Stimulated activated CD4-positive, alpha-beta T cell treated with anti-CD3 and anti-CD28 coated beads, TNF-alpha, amount 100 ng/mL, for 24 hours (primary cell): ENCODE data around the gene CTCFL.
"Not testable (repeated sequence)": the region's sequence is repeated elsewhere in the genome, so short reads cannot be mapped to it uniquely, and the experiment has no call there.

Experiments
- DNase-seq, 3 experiments: peaks; one replicate each; pipeline ENCODE4 v3.0.0-alpha.2; 2020; ENCODE audit warnings: low read depth in 3 of 3

Gene CTCFL

DNA sequence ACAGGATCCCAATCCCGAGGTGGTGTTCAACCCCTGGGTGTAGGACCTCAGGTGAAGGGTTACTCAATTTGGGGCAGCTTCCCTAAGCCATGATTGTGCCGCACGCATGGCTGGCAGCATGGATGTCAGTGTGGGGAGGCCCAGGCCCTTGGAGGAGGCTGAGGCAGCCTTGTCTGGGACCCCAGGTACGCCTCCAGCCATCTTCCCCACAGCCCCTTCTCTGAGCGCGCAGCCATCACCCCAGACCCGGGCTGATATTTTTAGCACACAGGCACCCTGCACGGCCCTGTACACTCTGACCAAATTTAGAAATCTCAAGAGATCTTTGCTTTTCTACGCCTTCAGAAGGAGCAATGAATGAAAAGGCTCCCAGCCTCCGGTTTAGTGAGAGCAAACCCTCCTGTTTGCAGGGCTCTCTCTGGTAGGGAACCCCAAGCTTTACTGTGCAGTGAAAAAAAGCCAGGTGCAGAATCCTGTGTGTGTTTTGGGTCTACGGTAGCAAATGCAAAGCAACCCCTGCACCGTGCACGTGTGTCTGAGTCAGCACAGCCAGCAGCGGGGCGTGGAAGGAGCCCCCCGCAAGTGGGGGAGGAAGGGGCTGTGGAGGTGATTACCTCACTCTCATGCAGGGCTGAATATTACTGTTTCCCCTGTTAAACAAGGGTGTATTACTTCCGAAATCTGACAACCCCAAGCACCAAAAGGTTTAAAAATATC is 44.3 kb downstream of the CTCFL start:
- no peak for DNase-seq

DNA sequence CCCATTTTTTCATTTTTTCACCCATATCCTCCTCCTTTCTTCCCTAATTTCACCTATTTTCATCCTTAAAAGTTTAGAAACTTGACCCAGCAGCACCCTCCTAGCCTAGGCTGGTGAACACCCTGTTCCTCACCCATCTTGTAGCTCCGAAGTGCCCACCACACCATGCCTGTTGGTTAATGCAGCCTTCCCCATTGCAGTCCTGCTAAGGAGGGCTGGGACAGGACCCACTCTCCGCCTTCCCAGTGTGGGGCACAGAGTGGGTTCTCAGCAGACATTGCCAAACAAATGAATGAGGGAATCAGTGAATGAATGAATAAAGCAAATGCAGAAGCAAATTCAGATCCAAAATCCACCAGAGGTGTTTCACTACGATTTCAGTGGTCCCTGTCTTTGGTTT is 45.7 kb downstream of the CTCFL start:
- DNase-seq = no peak

DNA sequence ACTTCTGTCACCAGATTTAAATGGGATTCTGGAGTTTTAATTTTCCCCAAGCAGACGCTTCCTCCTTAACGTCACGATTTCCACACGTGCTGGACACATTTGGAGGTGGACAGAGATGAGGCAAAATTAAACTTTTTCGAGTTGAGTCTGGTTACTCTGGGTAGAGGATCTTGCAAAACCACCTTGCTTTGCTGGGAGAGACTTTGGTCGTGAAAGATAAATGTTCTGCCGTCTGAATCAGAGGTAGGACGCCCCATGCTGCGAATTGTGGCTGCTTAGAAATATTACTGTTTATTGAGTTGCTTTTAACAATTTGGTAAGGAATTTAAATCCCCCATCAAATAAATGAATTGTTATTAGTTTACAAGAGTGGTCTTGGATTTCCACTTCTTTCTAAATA is 46.8 kb downstream of the CTCFL start:
- no peak for DNase-seq

DNA sequence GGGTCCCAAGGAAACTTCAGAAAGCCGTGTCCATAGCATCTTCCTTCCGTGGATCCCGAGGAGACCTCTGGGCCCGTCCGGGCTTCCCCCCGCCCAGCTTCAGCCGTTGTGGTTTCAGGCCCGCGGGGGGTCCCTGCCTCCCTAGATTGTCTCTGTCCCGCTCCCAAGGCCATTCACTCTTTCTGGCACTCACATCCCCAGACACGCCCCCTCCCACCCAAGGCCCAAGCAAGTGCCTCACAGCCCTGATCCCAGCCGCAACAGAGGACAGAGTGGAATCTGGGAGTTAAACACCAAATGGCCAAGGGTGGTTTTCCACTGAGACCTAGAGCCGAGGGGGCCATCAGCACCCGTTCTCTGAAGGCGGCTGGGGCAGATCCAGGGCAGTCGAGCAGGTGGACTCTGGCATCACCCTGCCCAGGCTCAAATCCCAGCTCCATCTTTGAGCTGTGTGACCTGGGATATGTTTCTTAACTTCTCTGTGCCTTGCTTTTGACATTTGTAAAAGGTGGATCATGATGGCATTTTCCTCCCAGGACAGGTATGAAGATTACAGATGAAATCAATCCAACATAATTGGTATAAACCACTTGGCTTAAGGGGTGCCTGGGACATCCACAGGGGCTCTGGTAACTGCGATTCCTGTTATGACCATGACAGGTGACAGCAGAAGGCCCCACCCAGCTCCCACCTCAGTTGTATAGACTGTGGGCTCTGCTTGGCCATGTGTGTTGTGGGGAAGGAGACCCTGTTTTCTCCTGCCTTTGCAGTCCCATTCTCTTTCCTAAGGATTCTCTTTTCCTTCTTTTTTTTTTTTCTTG is 48.1 kb downstream of the CTCFL start:
- DNase-seq = no peak

DNA sequence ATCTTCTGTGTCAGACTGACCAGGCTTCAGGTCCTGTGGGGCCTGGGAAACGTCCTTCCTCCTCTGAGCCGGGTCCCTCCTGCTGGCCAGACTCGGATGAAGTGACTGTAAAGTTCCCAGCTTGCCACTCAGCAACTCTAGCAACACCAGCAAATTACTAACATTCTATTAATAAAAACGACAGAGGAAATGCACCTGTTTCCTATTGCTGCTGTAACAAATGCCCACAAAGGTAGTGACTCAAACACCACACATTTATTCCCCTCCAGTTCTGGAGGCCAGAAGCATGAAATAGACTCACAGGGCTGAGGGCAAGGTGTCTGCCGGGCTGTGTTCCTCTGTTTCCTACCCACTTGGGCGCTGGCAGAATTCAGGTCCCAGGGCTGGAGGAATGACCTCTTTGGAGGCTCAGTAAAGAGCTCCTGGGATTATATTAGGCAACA is 48.8 kb downstream of the CTCFL start:
- DNase-seq = no peak

DNA sequence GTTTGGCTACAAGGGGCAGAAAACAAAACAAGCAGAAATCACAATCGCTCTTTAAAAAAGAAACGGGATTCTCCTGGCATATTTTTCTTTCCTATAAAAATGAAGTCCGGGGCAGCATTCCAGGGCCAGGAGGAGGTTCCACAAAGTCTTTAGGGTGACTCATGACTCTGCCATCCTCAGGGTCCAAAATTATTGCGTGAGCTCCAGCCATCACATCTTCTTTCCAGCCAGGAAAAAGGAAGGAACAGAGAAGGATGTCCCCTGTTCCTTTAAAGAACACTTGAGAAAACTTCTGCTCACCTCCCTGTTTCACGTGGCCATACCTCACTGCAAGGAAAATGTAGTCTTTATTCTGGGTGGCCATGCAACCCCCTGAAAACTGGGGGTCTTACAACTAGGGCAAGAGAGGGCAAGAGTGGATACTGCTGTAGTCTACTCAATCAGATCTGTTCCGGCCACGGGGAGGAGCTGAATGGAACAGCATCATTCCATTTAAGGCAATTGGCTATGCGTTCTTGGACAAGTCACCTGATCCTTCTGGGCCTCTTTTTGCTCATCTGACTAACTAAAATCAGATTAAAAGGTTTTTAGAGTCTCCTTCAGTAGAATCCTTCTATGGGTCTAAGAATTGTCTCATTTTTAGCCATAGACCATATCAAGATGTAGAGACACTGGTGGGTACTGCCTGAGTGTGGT is 49.4 kb downstream of the CTCFL start:
- no peak for DNase-seq

DNA sequence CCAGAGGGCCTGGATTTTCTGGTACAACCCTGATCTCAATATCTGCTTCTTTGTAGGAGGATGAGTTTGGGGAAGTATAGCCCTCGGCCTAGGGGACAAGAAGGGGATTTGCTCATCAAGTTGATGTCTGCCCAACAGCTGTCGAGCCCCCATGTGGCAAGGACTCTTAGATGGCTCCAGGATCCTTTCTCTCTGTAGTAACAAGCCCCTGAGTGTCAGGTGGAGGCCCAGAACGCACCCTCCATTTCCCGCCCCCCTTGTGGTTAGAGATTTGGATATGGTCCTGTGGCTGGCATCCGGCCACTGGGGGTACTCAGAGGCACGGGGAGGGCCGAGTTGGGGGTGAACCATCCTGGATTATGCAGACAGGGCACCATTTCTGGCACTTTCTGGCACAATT is 50.1 kb downstream of the CTCFL start:
- DNase-seq = no peak

DNA sequence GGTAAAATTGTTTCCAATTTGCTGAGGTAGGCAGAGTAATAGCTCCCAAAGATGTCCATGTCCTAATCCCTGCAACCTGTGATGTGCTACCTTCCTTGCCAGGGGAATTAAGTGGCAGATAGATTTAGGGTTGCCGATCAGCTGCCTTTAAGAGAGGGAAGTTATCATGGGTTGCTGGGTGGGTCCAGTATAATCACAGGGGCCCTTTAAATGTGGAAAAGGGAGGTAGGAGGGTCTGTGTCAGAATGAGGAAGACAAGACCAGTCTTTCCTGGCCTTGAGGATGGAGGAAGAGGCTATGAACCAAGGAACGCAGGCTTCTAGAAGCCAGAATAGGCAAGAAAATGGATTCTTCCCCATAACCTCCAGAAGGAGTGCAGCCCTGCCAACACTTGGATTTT is 50.7 kb downstream of the CTCFL start:
- no peak for DNase-seq

DNA sequence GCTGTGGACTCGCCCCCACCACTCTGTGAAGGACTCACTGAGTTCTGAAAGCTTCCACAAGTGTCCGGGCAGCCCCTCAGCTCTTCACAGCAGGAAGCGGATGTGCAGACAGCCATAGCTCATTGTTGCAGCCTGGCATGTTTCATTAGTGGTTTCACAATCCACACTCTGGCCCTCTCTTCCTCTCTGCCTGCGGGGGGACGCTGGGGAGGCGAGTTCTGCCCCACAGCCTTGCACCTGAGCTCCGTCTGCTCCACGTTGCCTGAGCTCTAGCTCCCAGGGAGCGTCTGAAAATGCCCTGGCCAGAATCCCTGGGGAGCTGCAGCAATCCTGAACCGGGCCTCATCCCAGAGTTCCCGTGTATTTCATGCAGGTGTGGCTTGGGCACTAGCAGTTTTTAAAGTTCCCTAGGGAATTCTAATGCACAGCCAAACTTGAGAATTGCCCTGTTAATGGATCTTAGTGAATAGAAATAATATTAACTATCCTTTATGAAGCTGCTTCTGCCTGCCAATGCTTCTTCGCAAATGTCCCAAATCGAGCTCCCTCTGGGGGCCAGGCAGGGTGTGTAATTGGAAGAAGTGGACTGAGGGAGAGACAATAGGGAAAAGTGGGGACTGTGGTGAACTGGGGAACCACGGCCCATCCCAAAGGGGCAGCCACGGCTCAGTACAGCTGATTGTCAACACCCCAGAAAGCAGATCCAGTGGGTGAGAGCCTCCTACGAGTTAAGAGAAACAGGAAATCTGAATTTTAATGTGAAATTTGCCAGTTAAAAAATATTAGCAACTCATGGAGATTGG is 51.5 kb downstream of the CTCFL start:
- no peak for DNase-seq

DNA sequence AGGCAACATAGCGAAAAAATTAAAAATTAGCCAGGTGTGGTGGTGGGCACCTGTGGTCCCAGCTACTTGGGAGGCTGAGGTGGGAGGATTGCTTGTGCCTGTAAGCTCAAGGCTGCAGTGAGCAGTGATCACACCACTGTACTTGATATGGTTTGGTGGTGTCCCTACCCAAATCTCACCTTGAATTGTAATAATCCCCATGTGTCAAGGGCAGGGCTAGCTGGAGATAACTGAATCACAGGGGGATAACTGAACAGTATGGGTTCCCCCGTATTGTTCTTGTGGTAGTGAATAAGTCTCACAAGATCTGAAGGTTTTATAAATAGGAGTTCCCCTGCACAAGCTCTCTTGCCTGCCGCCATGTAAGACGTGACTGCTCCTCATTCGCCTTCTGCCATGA is 52.5 kb downstream of the CTCFL start:
- not testable (repeated sequence) for DNase-seq

DNA sequence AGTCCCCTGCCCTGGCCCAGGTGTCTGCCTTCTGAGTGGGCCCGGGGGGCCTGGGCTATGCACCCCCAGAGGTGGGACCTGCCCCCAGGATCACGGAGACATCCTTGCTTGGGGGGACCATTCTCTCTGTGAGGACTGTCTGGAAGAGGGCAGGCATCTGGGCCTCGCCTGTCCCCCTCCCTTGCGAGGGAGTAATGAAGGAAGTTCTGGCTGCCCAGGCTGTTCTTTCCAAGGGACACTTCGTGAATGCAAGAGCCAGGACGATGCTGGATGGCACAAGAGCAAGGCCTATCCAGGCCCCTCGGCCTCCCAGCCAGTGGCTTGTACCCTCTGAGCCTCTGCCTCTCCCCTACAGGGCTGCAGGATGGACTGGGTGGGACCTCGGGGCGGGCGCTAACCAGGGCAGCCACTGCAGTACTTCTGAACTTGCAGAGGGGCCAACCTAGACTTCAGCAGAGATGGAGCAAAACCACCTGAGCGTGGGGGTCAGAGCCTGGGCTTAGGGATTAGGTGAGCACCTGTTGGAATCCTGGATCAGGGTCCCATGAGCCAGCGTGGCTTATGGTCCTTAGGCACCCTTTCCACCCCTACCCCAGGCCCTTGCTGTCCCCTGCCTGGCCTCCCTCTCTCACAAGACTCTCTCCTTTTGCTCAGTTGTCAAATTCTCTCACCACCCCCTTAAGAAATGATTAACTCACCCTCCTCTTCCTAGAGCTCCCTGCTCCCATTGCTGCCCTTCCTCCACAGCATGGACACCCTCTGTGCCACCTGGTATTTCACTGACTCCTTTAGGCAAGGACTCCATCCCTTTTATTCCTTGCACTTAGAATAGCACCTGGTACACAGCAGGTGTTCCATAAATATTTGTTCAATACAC is 53.2 kb downstream of the CTCFL start:
- DNase-seq = no peak

DNA sequence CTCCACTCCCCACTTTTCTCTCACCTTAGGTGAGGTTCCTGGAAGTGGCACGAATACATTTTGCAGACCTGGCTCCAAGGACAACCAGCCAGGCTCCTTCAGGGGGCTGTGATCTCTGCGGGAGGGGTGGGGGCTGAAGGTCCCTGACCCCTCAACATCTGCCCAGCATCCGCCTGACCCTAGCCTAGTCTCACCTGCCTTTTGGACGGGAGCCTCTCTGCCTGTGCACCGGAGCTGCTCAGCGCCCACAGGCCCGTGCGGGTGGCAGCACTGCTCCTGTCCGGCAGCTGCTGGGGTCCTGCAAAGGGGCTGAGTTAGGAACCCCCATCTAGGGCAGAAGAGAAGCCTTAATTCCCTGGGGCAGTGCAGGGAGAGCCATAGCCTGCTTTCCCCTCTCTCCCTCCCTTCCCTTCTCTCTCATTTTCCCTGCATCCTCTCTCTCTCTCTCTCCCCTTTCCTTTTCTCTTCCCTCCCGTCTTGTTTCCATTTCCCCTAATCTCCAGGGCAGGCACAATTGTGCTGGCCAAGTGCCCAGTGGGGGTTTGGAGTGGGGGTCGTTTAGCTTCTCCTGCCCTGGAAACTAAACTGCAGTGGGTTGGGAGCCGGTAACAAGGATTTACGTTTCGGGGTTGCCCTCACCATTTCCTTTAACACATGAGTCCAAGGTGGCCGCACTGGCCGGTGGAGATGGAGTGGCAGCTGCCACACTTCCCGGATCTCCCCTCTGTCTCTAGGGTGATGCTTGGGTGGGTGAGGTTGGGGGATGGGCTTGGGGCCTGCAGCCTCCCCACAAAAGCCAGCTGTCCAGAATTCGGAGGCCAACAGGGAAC is 54.1 kb downstream of the CTCFL start:
- no peak for DNase-seq

DNA sequence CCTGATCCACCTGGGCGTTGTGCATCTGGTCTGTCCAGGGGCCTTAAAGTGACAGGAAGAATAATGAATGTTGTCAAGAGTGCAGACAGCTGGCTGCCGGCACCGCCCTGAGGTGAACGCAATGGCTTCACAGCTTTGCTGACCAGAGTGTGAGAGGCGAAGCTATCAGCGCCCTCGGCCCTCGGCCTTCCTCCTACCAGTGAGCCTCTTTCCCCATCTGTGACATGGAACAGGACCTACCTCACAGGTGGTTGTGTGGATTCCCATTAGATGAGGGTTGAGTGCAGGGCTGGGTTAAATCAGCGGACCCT is 54.8 kb downstream of the CTCFL start:
- no peak for DNase-seq

DNA sequence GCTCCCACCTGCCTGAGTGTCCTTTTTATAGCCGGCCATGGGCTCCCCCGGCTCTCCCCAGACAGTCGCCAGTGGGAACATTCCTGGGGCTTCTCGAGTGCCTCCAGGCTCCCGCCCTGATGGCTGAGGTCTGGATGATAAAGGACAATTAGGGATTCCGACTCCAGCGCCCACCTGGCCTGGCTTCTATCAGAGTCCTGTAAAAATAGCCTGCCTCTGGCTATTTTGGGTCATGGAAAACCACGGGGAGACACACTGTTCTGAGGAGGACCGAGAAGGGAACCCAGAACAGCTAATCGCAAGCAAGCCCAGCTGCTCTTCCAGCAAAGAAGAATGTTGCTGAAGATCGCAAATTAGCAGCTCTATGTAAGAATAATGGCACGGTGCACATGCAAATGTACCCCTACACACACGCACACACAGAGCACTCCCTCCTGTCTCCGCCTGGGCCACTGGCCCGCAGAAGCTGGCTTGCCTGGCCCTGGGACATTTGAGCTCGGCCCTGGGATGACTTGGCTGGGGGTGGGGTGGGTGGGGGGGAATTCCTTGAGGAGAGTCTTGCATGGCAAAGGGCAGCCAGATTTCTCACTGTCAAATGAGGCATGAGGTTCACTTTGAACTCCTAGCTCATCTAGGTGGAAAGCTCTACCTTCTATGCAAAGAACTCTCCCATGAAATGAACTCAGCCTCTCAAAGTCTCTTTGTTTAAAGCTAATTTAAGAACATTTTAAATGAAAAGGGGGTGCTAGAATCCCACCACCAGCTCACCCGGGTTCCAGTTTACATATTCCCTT is 55.3 kb downstream of the CTCFL start:
- no peak for DNase-seq

DNA sequence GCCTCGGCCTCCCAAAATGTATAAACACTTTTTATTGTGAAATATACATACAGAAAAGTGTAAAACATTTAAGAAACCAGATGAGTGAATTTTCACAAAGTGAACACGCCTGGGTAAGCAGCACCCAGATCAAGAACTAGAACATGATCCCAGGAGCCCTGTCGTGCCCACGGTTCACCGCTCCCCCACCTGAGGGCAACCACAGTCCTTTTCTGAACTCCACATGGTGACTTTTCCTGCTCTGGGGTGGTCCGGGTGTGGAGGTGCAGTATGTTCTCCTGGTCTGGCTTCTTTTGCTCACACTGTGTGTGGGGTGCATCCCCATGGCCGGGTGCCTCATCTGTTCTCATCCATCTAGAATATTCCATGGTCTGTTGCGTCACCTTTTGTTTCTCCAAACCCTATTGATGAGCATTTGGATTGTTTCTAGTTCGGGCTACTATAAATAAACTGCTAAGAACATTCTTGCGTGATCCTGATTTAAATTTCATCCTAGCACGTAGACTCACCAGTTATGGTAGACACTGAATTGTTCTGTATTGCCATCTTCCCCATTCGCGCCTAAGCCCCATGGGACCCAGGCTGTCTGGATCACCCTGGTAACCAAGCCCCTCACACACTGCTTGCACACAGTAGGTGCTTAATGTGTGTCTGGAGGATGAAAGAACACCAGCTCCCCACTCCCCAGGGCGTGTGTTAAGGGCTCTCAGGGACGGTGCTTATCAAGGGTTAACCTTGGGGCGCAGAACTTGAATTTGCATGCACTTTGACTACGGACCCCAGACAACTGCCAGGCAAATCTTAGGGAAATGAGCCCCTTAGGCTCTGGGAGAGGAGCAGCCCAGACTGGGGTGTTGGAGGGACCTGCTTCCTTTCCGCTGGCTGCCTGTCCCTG is 56.2 kb downstream of the CTCFL start:
- no peak for DNase-seq

DNA sequence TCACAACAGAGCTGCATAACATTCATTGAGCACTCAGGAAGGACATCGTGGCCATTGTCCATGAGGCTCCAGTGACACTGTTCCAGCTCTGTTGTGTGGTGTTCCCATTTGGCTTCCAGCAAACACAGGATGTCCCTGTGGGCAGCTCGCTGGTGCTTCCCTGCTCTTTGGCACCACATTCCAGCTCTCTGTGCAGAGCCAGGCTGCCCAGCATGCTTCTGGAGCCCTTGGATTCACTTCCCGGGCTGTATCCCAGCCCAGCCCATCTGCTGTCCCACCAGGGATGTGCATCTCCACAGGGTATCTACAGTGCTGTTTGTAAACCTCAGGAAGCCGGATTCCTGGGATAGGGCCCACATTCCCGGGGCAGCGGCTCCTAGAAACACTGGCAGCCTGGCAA is 57.2 kb downstream of the CTCFL start:
- DNase-seq = no peak

DNA sequence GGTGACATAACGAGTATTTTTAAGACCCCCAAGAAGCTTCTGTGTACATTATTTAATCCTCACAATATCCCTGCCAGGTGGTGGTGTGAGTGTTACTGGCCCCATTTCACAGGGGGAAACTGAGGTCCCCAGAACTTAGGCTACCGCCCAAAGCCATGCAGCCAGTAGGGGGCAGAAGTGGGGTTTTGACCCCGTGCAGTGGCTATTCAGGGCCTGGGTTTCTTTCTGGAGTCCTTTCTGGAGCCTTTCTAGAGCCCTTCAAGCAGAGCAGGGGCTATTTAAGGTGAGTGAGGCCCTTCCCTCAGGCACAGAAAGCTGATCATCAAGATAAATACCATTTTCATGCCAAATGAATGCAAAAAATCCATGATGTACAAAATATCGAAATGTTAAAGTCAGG is 59.0 kb downstream of the CTCFL start:
- no peak for DNase-seq

DNA sequence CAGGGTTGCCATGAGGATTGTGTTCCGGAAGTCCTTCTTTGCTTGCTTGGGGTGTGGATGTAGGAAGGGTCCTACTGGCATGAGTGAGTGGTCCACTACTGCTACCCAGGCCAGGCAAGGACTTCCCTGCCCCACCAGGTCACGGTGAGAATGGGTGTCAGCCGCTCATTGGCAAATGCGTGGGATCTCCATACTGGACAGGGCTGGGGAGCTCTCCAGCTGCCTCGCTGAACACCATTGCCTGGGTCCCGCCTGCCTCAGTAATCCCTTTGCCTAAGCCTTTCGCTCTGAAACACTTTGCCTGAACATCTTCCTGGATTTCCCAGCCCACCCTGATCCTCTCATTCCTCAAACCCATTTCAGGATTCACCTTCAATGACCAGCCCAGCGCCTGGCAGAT is 59.5 kb downstream of the CTCFL start:
- DNase-seq = no peak
